HCT116 (cell line): ENCODE measurements around the gene RBM20.

Source experiments
- CBX3 ChIP-seq: IDR thresholded peaks from 2 replicates; pipeline ENCODE4 v1.6.1; 2012; ENCODE audit warnings: low read depth
- EZH2 ChIP-seq: fragments of 200-600 bp; sonication (generic); IDR thresholded peaks from 2 replicates; pipeline ENCODE4 v1.6.1; 2017; ENCODE audit warnings: antibody characterized with exemption, mixed run types
- EZH2phosphoT487 ChIP-seq: fragments of 200-600 bp; IDR thresholded peaks from 2 replicates; pipeline ENCODE4 v1.6.1; 2018; ENCODE audit warnings: antibody characterized with exemption, borderline replicate concordance
- JUND ChIP-seq: IDR thresholded peaks from 2 replicates; pipeline ENCODE4 v1.6.1; 2012
- POLR2A ChIP-seq: IDR thresholded peaks from 2 replicates; pipeline ENCODE4 v1.7.0; 2011; ENCODE audit warnings: borderline replicate concordance; ENCODE audit not compliant: insufficient read depth, insufficient read length; ENCODE audit errors: extremely low read depth
- POLR2AphosphoS5 ChIP-seq: IDR thresholded peaks from 2 replicates; pipeline ENCODE4 v1.6.1; 2011; ENCODE audit warnings: mild to moderate bottlenecking, low read depth, low read length, moderate library complexity
- RAD21 ChIP-seq: IDR thresholded peaks from 2 replicates; pipeline ENCODE4 v1.6.1; 2012; ENCODE audit warnings: low read depth, mild to moderate bottlenecking
- SIN3A ChIP-seq: IDR thresholded peaks from 2 replicates; pipeline ENCODE4 v1.6.1; 2012; ENCODE audit warnings: low read depth
- SP1 ChIP-seq: IDR thresholded peaks from 2 replicates; pipeline ENCODE4 v1.6.1; 2012; ENCODE audit warnings: low read depth
- SRF ChIP-seq: IDR thresholded peaks from 2 replicates; pipeline ENCODE4 v1.6.1; 2012; ENCODE audit warnings: low read depth
- TCF7L2 ChIP-seq: IDR thresholded peaks from 2 replicates; pipeline ENCODE4 v1.7.0; 2011; ENCODE audit warnings: borderline replicate concordance, inconsistent platforms; ENCODE audit not compliant: insufficient read depth, insufficient read length; ENCODE audit errors: extremely low read depth
- ZFX ChIP-seq: fragments of 450-650 bp; IDR thresholded peaks from 2 replicates; pipeline ENCODE4 v1.6.1; 2017
- TF ChIP-seq, protein P1 (sequence below), 3 experiments: fragments of 200-600 bp in 1 of 3; sonication (generic) in 1 of 3; IDR thresholded peaks in 2 of 3; conservative IDR thresholded peaks in 1 of 3; 2 replicates each; pipeline ENCODE4 v1.5.1; 2012 to 2017; ENCODE audit warnings: low read depth in 2 of 3, low read length in 2 of 3, antibody characterized with exemption in 1 of 3, borderline replicate concordance in 1 of 3, control low read depth in 1 of 3, mild to moderate bottlenecking in 1 of 3, mixed read lengths in 1 of 3, mixed run types in 1 of 3, moderate library complexity in 1 of 3; ENCODE audit not compliant: insufficient read depth in 1 of 3
- TF ChIP-seq, protein P2 (sequence below): IDR thresholded peaks from 2 replicates; pipeline ENCODE4 v1.6.1; 2012

- TF ChIP-seq, protein P1, sequence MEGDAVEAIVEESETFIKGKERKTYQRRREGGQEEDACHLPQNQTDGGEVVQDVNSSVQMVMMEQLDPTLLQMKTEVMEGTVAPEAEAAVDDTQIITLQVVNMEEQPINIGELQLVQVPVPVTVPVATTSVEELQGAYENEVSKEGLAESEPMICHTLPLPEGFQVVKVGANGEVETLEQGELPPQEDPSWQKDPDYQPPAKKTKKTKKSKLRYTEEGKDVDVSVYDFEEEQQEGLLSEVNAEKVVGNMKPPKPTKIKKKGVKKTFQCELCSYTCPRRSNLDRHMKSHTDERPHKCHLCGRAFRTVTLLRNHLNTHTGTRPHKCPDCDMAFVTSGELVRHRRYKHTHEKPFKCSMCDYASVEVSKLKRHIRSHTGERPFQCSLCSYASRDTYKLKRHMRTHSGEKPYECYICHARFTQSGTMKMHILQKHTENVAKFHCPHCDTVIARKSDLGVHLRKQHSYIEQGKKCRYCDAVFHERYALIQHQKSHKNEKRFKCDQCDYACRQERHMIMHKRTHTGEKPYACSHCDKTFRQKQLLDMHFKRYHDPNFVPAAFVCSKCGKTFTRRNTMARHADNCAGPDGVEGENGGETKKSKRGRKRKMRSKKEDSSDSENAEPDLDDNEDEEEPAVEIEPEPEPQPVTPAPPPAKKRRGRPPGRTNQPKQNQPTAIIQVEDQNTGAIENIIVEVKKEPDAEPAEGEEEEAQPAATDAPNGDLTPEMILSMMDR (IDR thresholded peaks at IDR 0.05 in 2 of 3, conservative IDR thresholded peaks at IDR 0.05 in 1 of 3; ENCODE audit: borderline replicate concordance in 1 of 3, insufficient read depth in 1 of 3, low read depth in 2 of 3, low read length in 2 of 3), result no peak
- TF ChIP-seq POLR2AphosphoS5 (no peak), ZFX (no peak), SP1 (no peak), RAD21 (no peak), POLR2A (no peak), TCF7L2 (no peak), EZH2 (no peak), EZH2phosphoT487 (no peak), SRF (no peak), JUND (no peak), SIN3A (no peak), CBX3 (no peak)
- TF ChIP-seq, protein P2, sequence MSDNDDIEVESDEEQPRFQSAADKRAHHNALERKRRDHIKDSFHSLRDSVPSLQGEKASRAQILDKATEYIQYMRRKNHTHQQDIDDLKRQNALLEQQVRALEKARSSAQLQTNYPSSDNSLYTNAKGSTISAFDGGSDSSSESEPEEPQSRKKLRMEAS, result no peak
Measured at GRCh38 chr10:110696436-110696835, 52.3 kb downstream of the RBM20 start.
